ENCODE measurements around the gene GNAL.

DNA sequence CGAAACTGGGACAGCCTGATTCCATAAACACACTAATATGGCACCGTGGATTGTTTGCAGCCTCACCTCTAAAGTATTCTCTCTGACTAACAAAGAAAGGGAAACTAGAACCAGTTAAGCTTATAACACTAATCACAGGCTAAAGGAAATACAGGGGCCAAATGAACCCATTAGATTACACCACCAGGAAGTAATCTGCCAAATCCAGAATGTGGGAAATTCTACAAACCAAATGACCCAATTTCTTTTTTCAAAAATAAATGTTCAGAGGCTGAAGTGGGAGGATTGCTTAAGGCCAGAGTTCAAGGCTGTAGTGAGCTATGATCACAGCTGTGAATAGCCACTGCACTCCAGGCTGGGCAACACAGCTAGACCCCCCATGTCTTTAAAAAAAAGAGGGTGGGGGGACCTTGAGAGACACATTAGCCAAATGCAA, 220.5 kb downstream of the GNAL start:
- TF ChIP-seq, protein P1, sequence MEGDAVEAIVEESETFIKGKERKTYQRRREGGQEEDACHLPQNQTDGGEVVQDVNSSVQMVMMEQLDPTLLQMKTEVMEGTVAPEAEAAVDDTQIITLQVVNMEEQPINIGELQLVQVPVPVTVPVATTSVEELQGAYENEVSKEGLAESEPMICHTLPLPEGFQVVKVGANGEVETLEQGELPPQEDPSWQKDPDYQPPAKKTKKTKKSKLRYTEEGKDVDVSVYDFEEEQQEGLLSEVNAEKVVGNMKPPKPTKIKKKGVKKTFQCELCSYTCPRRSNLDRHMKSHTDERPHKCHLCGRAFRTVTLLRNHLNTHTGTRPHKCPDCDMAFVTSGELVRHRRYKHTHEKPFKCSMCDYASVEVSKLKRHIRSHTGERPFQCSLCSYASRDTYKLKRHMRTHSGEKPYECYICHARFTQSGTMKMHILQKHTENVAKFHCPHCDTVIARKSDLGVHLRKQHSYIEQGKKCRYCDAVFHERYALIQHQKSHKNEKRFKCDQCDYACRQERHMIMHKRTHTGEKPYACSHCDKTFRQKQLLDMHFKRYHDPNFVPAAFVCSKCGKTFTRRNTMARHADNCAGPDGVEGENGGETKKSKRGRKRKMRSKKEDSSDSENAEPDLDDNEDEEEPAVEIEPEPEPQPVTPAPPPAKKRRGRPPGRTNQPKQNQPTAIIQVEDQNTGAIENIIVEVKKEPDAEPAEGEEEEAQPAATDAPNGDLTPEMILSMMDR (IDR thresholded peaks at IDR 0.05): no peak
- TF ChIP-seq POLR2A (IDR thresholded peaks at IDR 0.05) (no peak), EP300 (IDR thresholded peaks at IDR 0.05) (no peak)
